GM12864 (cell line): ENCODE data around the gene RBMX.
"Not testable (repeated sequence)": the region's sequence is repeated elsewhere in the genome, so short reads cannot be mapped to it uniquely, and the experiment has no call there.

Experiments used
- DNase-seq: peaks from one replicate; pipeline ENCODE4 v3.0.0-alpha.2; 2011; ENCODE audit warnings: low read depth
- H3K4me3 ChIP-seq: 2 replicates; pipeline ENCODE4 v1.5.1; 2011; ENCODE audit warnings: mild to moderate bottlenecking, low read depth, low read length, control low read depth
- TF ChIP-seq, protein P1 (sequence below): IDR thresholded peaks from 2 replicates; pipeline ENCODE4 v1.5.1; 2011; ENCODE audit warnings: low read depth, mild to moderate bottlenecking, moderate library complexity, low read length, control low read depth, inconsistent platforms; ENCODE audit errors: missing control alignments

The RBMX gene

DNA sequence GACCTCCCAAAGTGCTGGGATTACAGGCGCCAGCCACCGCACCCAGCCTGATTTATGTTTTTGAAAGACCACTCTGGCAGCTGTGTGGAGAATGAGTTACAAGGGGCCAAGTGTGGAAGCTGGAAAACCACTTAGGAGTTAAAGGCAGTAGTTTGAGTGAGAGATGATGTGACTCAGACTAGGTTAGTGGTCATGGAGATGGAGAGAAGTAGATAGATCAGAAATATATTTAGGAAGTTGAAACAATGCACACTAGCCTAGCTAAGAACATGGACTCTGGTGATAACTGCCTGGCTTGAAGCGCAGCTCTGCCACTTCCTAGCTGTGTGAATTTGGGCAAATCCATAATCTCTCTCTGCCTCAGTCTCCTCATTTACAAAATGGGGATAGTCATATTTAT, 11.9 kb upstream of the RBMX start:
- no peak for DNase-seq
- H3K4me3 ChIP-seq: no peak overlapping the region
- TF ChIP-seq, protein P1, sequence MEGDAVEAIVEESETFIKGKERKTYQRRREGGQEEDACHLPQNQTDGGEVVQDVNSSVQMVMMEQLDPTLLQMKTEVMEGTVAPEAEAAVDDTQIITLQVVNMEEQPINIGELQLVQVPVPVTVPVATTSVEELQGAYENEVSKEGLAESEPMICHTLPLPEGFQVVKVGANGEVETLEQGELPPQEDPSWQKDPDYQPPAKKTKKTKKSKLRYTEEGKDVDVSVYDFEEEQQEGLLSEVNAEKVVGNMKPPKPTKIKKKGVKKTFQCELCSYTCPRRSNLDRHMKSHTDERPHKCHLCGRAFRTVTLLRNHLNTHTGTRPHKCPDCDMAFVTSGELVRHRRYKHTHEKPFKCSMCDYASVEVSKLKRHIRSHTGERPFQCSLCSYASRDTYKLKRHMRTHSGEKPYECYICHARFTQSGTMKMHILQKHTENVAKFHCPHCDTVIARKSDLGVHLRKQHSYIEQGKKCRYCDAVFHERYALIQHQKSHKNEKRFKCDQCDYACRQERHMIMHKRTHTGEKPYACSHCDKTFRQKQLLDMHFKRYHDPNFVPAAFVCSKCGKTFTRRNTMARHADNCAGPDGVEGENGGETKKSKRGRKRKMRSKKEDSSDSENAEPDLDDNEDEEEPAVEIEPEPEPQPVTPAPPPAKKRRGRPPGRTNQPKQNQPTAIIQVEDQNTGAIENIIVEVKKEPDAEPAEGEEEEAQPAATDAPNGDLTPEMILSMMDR: no peak

DNA sequence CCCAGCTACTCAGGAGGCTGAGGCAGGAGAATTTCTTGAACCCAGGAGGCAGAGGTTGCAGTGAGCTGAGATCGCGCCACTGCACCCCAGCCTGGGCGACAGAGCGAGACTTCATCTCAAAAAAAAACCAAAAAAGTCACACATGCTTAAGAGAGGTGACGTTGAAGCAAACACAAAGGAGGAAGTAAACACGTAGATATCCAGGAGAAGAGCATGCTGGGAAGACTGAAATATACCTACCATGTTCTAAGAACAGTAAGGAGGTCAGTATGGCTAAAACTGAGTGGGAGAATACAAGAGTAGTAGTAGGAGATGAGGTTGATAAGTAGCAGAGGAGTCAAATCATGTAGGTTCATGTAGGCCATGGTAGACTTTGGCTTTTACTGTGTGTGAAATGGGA, 10.1 kb upstream of the RBMX start:
- H3K4me3 ChIP-seq, DNase-seq: not testable (repeated sequence)

DNA sequence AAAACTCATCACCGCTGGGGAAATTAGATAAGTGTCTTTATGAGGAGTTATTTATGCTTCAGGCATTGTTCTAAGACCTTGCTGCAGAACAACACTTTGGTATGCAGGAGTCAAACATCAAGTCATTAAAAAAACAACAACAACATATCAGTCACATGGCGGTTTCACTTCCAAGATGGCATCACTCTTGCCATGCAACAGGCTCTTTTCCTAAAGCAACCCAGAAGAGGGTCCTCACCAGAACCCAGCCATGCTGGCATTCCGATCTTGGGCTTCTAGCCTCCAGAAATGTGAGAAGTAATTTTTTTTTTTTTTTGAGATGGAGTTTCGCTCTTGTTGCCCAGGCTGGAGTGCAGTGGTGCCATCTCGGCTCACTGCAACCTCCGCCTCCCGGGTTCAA, 8.7 kb upstream of the RBMX start:
- TF ChIP-seq, protein P1: no peak
- DNase-seq: no peak
- H3K4me3 ChIP-seq: no peak overlapping the region

DNA sequence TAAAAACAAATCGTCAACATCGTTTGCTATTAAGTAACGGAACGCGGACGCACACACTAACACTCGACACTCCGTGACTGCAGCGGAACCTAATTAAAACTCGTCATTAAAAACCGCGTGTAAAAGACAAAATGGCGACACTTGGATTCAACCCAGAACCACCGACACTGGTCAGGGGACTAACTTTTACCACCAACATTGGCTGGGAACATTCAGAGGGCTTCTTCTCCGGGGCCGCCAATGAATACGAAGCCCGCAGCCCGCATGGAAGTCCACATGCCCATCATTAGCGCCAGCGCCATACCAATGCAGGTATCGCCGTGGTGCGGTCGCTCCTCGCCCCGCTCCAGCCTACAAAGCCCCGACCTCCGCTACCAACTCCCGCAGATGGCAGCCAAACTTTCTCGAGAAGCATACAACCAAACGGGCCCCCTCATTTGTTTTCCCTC, 498 bp downstream of the RBMX start:
- no peak for DNase-seq
- TF ChIP-seq, protein P1: no peak
- peak overlapping the region; percentile 74 for H3K4me3 ChIP-seq

DNA sequence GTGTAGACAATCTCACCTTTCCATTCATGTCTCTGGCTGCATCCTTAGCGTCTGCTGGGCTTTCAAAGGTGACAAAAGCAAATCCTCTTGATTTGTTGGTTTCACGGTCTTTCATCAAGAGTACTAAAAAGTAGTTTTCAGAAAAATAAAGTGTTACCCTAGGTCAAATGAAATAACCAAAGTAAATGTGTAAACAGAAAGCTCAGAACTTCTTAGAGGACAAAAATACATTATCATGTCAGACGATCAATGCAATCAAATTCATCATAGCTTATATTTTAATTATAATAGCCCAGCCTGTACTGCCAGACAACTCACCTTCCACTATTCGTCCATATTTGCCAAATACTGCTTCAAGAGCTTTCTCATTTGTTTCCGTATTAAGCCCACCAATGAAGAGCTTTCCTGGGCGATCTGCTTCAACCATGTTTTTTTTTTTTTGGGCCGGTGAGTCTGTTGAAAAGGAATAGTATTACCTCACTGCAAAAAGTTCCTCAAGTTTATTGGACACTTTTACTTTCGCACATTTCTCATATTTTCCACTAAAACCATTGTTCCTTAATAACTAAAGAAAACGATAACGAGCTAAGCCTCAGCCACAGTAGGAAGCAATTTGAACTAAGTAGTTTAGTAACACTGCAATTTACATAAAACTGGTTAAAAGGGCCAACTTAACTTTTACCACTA, 1.4 kb downstream of the RBMX start:
- TF ChIP-seq, protein P1: no peak
- peak overlapping the region; percentile 74 for H3K4me3 ChIP-seq
- no peak for DNase-seq

DNA sequence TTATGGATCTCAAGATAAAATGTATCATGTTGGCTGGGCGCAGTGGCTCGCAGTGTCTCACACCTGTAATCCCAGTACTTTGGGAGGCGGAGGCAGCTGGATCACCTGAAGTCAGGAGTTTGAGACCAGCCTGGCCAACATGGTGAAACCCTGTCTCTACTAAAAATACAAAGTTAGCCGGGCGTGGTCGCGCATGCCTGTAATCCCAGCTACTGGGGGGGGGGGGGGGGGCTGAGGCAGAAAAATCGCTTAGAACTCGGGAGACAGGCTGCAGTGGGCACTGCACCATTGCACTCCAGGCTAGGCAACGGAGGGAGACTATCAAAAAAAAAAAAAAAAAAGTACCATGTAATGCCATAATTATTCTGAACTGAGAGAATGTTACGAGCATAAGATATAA, 2.1 kb downstream of the RBMX start:
- H3K4me3 ChIP-seq: peak overlapping the region; percentile 74
- TF ChIP-seq, protein P1: no peak
- DNase-seq: no peak

DNA sequence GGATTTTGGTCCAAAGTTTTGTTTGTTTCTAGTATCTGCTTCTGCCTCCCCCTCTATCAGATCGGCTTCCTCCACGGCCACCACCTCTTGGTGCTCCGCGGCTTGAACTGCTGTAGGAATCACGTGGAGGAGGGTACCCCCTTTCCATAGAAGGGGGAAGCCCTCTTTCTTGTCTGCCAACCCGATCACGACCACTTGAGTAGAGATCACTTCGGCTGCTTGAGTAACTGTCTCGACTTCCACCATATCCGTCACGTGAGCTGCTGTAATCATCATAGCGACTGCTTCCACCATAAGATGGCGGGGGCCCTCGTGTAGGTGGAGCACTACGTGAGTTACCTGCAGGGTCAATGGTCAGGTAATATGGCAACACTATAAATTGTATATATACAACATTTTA, 6.4 kb downstream of the RBMX start:
- not testable (repeated sequence) for H3K4me3 ChIP-seq, DNase-seq

DNA sequence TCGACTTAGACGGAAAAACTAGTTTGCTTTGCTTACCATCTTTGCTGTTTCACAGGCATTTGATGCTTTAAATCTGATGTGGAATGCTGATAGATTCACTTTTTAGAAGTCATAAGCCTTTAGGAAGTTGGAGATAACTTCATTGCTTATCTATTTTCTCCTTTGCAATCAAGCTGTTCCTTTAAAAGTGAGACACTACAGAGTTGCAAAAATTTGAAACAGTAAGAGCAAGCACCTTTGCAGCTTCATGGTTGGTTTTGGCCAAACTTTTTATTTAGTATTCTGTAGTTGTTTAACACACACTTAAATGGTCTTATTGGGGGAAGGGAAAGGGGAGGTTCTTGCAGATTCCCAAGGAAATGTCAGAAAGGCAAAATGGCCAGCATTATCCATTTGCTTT, 7.3 kb downstream of the RBMX start:
- not testable (repeated sequence) for H3K4me3 ChIP-seq, DNase-seq
